Spinal cord (tissue), 10 donors: ENCODE data around the gene VAMP5. TPM values are rescaled to one million over a fixed set of nuclear protein-coding genes. Genes with fewer than 3 reads are reported as not detected.
"Not testable (repeated sequence)": the region's sequence is repeated elsewhere in the genome, so short reads cannot be mapped to it uniquely, and the experiment has no call there.

ENCODE experiments used
- DNase-seq, 6 donors: peaks; one replicate each; pipeline versions ENCODE4 v3.0.0 to v3.0.0-alpha.2; 2013 to 2015; ENCODE audit warnings: low spot score in 6 of 6, low read depth in 4 of 6
- H3K27ac ChIP-seq: one replicate; pipeline ENCODE4 v1.5.1; 2013; ENCODE audit warnings: low read depth, low read length, control low read depth
- H3K27me3 ChIP-seq: one replicate; pipeline ENCODE4 v1.6.1; 2013; ENCODE audit warnings: low read length; ENCODE audit not compliant: control insufficient read depth, insufficient read depth
- H3K36me3 ChIP-seq: one replicate; pipeline ENCODE4 v1.6.1; 2013; ENCODE audit warnings: low read length; ENCODE audit not compliant: control insufficient read depth, insufficient read depth
- H3K4me1 ChIP-seq: one replicate; pipeline ENCODE4 v1.6.1; 2013; ENCODE audit warnings: low read length; ENCODE audit not compliant: control insufficient read depth, insufficient read depth
- H3K4me3 ChIP-seq: one replicate; pipeline ENCODE4 v1.5.1; 2013; ENCODE audit warnings: low read depth, low read length, control low read depth
- H3K9me3 ChIP-seq: one replicate; pipeline ENCODE4 v1.6.1; 2013; ENCODE audit warnings: low read length; ENCODE audit not compliant: control insufficient read depth, insufficient read depth
- WGBS: methylation state at CpG from one replicate; pipeline ENCODE4 v1.1.5; 2013; ENCODE audit warnings: missing lambda C conversion rate; ENCODE audit not compliant: insufficient coverage; 5-methylcytosine and 5-hydroxymethylcytosine counted together
- polyA plus RNA-seq, 2 donors: library from polyadenylated mRNA; unstranded; fragments of 120-200 nt; gene quantifications; one replicate each; pipeline ENCODE4 v1.2.1, GENCODE V29; 2013; ENCODE audit not compliant: insufficient read length in 2 of 2
- total RNA-seq, 2 donors: library from RNA; depleted of rRNA in 1 of 2; stranded (reverse); fragments of 120-200 nt in 1 of 2; fragments of >200 nt in 1 of 2; gene quantifications; one replicate each; pipeline versions ENCODE4 v1.2.3 to v1.2.4, GENCODE V29; 2013 to 2014
- donor health status: healthy.

The VAMP5 gene
- total and polyA plus RNA-seq, 4 donors, result 13.7 to 45.4 (median 35.3) TPM

- peak overlapping the region; percentile 12 for H3K4me3 ChIP-seq
- peaks cover 31% of the 10 kb centered on the region for H3K36me3 ChIP-seq
- peak overlapping the region; percentile 81 for H3K27ac ChIP-seq
- H3K27me3 ChIP-seq, result no peaks in the 10 kb centered on the region
- no peaks in the 10 kb centered on the region for H3K9me3 ChIP-seq
- 16% methylated on average over 2 of the region's 4 CpGs for WGBS
- peaks cover 50% of the 10 kb centered on the region for H3K4me1 ChIP-seq
- DNase-seq, result peak in 2 of 6 donors; percentile 87 to 88
These were observed 21.3 kb downstream of the VAMP5 start for GRCh38 chr2:85605406-85606115.

GRCh38 chr2:85606116-85606455 is 21.9 kb downstream of the VAMP5 start:
- Histone ChIP-seq H3K36me3 (peaks cover 26% of the 10 kb centered on the region), H3K4me3 (peak overlapping the region; percentile 12), H3K27ac (peak overlapping the region; percentile 81), H3K9me3 (no peaks in the 10 kb centered on the region), H3K27me3 (no peaks in the 10 kb centered on the region), H3K4me1 (peaks cover 50% of the 10 kb centered on the region)
- WGBS, result 28% methylated on average over 6 of the region's 7 CpGs
- no peak for DNase-seq

GRCh38 chr2:85607268-85608215 is 23.3 kb downstream of the VAMP5 start:
- Histone ChIP-seq H3K27me3 (no peaks in the 10 kb centered on the region), H3K4me3 (no peak overlapping the region), H3K36me3 (peaks cover 25% of the 10 kb centered on the region), H3K9me3 (no peaks in the 10 kb centered on the region), H3K4me1 (peaks cover 48% of the 10 kb centered on the region), H3K27ac (no peak overlapping the region)
- DNase-seq, result no peak
- WGBS, result 93% methylated on average over 3 of the region's 9 CpGs

- Histone ChIP-seq H3K27me3 (no peaks in the 10 kb centered on the region), H3K27ac (peak overlapping the region; percentile 54), H3K4me3 (peak overlapping the region; percentile 59), H3K9me3 (no peaks in the 10 kb centered on the region), H3K36me3 (peaks cover 25% of the 10 kb centered on the region), H3K4me1 (peaks cover 38% of the 10 kb centered on the region)
- DNase-seq, result no peak
- WGBS, result 5% methylated on average over 22 of the region's 24 CpGs
These were observed 27.0 kb downstream of the VAMP5 start for GRCh38 chr2:85611217-85611704.

- Histone ChIP-seq H3K4me1 (peaks cover 36% of the 10 kb centered on the region), H3K36me3 (peaks cover 25% of the 10 kb centered on the region), H3K4me3 (peak within 1 kb of the TSS; percentile 59), H3K9me3 (no peaks in the 10 kb centered on the region), H3K27me3 (no peaks in the 10 kb centered on the region), H3K27ac (peak within 1 kb of the TSS; percentile 54)
- WGBS, result 9% methylated on average over 50 of the region's 73 CpGs
- DNase-seq, result peak; percentile 75 to 97 (median 85)
These were observed 27.7 kb downstream of the VAMP5 start, which contains the start of gene C2orf68 for GRCh38 chr2:85611705-85612587. TSS of gene C2orf68 (minus strand) at chr2:85612066. CDS start at chr2:85611984, 82 bp downstream.

- H3K36me3 ChIP-seq, result peaks cover 21% of the 10 kb centered on the region
- 97% methylated on average over 6 of the region's 10 CpGs for WGBS
- DNase-seq, result no peak
- no peak overlapping the region for H3K4me3 ChIP-seq
- H3K9me3 ChIP-seq, result no peaks in the 10 kb centered on the region
- H3K27ac ChIP-seq, result no peak overlapping the region
- H3K27me3 ChIP-seq, result no peaks in the 10 kb centered on the region
- H3K4me1 ChIP-seq, result peaks cover 40% of the 10 kb centered on the region
These were observed 29.7 kb downstream of the VAMP5 start for GRCh38 chr2:85613717-85614515.

GRCh38 chr2:85614757-85615156 is 30.5 kb downstream of the VAMP5 start:
- WGBS, result 100% methylated on average over 5 of the region's 7 CpGs
- H3K27ac ChIP-seq, H3K4me3 ChIP-seq, H3K9me3 ChIP-seq, DNase-seq, H3K27me3 ChIP-seq: not testable (repeated sequence)
- peaks cover 15% of the 10 kb centered on the region for H3K36me3 ChIP-seq
- H3K4me1 ChIP-seq, result peaks cover 42% of the 10 kb centered on the region

GRCh38 chr2:85615413-85615728 is 31.1 kb downstream of the VAMP5 start:
- WGBS, result 40% methylated on average over 12 of the region's 17 CpGs
- Histone ChIP-seq H3K27ac (peak overlapping the region; percentile 65), H3K9me3 (no peaks in the 10 kb centered on the region), H3K4me3 (peak overlapping the region; percentile 70), H3K27me3 (no peaks in the 10 kb centered on the region), H3K4me1 (peaks cover 37% of the 10 kb centered on the region), H3K36me3 (peaks cover 15% of the 10 kb centered on the region)
- peak in 1 of 6 donors; percentile 42 for DNase-seq
